Keratinocyte (primary cell): ENCODE results near the gene GPC4. TPM values are rescaled to one million over a fixed set of nuclear protein-coding genes. Genes with fewer than 3 reads are reported as not detected.

ENCODE experiments used
- DNase-seq: peaks from one replicate; pipeline ENCODE4 v3.0.0-alpha.2; 2011; ENCODE audit warnings: low read depth, missing footprints, low spot score
- FAIRE-seq: peaks from 2 replicates; lab custom pipeline; 2011; peaks lifted over from hg19 to GRCh38; lab: Jason Lieb, UNC
- H2AFZ ChIP-seq: 2 replicates; pipeline ENCODE4 v1.6.0; 2012; ENCODE audit warnings: low read length, control low read depth, inconsistent platforms; ENCODE audit not compliant: control insufficient read depth
- H3K27ac ChIP-seq: 2 replicates; pipeline ENCODE4 v1.5.1; 2011; ENCODE audit warnings: low read length; ENCODE audit not compliant: control insufficient read depth, insufficient read depth
- H3K27me3 ChIP-seq: 3 replicates; pipeline ENCODE4 v1.6.0; 2011; ENCODE audit warnings: low read length; ENCODE audit not compliant: control insufficient read depth, insufficient read depth; ENCODE audit errors: extremely low read depth
- H3K36me3 ChIP-seq, 2 experiments: 2 replicates in 1 of 2; 3 replicates in 1 of 2; pipeline ENCODE4 v1.5.1; 2011; ENCODE audit warnings: low read length in 2 of 2, mild to moderate bottlenecking in 1 of 2; ENCODE audit not compliant: control insufficient read depth in 2 of 2, insufficient read depth in 2 of 2; ENCODE audit errors: extremely low read depth in 1 of 2
- H3K4me1 ChIP-seq: 3 replicates; pipeline ENCODE4 v1.5.1; 2011; ENCODE audit warnings: low read length; ENCODE audit not compliant: control insufficient read depth, insufficient read depth; ENCODE audit errors: extremely low read depth
- H3K4me2 ChIP-seq: 3 replicates; pipeline ENCODE4 v1.6.0; 2011; ENCODE audit warnings: low read depth, low read length; ENCODE audit not compliant: control insufficient read depth, insufficient read depth; ENCODE audit errors: extremely low read depth
- H3K4me3 ChIP-seq, 3 experiments: fragments of 200-600 bp in 1 of 3; sonication (generic) in 1 of 3; 2 replicates in 2 of 3; 3 replicates in 1 of 3; pipeline ENCODE4 v1.5.1; 2011 to 2016; ENCODE audit warnings: low read length in 3 of 3, mild to moderate bottlenecking in 3 of 3, control low read depth in 2 of 3, inconsistent platforms in 1 of 3, low read depth in 1 of 3, mixed read lengths in 1 of 3, mixed run types in 1 of 3, moderate library complexity in 1 of 3; ENCODE audit not compliant: control insufficient read depth in 2 of 3, insufficient read depth in 2 of 3; ENCODE audit errors: extremely low read depth in 1 of 3
- H3K79me2 ChIP-seq: 2 replicates; pipeline ENCODE4 v1.6.0; 2012; ENCODE audit warnings: low read length; ENCODE audit not compliant: control insufficient read depth, insufficient read depth
- H3K9ac ChIP-seq: 3 replicates; pipeline ENCODE4 v1.6.0; 2011; ENCODE audit warnings: low read length; ENCODE audit not compliant: control insufficient read depth, insufficient read depth; ENCODE audit errors: extremely low read depth
- H3K9me1 ChIP-seq: 3 replicates; pipeline ENCODE4 v1.6.0; 2011; ENCODE audit warnings: low read length; ENCODE audit not compliant: control insufficient read depth, insufficient read depth; ENCODE audit errors: extremely low read depth
- H3K9me3 ChIP-seq: 2 replicates; pipeline ENCODE4 v1.5.1; 2012; ENCODE audit warnings: low read depth, low read length; ENCODE audit not compliant: control insufficient read depth
- H4K20me1 ChIP-seq: 3 replicates; pipeline ENCODE4 v1.6.0; 2011; ENCODE audit warnings: low read length; ENCODE audit not compliant: control insufficient read depth, insufficient read depth; ENCODE audit errors: extremely low read depth
- CTCF ChIP-seq, 3 experiments: IDR thresholded peaks in 1 of 3; conservative IDR thresholded peaks in 1 of 3; optimal IDR thresholded peaks in 1 of 3; 2 replicates in 2 of 3; 3 replicates in 1 of 3; pipeline versions ENCODE3 to v1.5.1; 2011; ENCODE audit warnings: low read length in 3 of 3, mild to moderate bottlenecking in 3 of 3, moderate library complexity in 2 of 3, control low read depth in 1 of 3, inconsistent platforms in 1 of 3; ENCODE audit not compliant: insufficient read depth in 2 of 3; ENCODE audit errors: extremely low read depth in 1 of 3
- EZH2 ChIP-seq: IDR thresholded peaks from one replicate; pipeline ENCODE4 v1.6.1; 2012; ENCODE audit warnings: inconsistent platforms, mild to moderate bottlenecking, low read length, moderate library complexity
- dilution Hi-C: fragments of 300-500 bp; cut with MboI; formaldehyde crosslinking; loops from one replicate; pipeline ENCODE4 v1.7.0; 2020; ENCODE audit warnings: low sequenced_read_pairs; ENCODE audit not compliant: extremely low pct_ligation_motif_present
- polyA plus RNA-seq, 5 experiments: library from polyadenylated mRNA; depleted of rRNA in 3 of 5; stranded (reverse) in 3 of 5; stranded (forward) in 1 of 5; unstranded in 1 of 5; fragments of >200 nt; gene quantifications; 1 replicate in 1 of 5; 2 replicates in 3 of 5; 3 replicates in 1 of 5; pipeline versions ENCODE4 v1.2.1 to v1.2.3, GENCODE V29; 2011 to 2012; ENCODE audit warnings: missing spikeins in 2 of 5, low read depth in 1 of 5, low replicate concordance in 1 of 5

Gene GPC4
- polyA plus RNA-seq, 1 donor (not counting 4 experiments of a cell fraction or from before 2014, with no cell fraction given): 0.76 TPM

DNA sequence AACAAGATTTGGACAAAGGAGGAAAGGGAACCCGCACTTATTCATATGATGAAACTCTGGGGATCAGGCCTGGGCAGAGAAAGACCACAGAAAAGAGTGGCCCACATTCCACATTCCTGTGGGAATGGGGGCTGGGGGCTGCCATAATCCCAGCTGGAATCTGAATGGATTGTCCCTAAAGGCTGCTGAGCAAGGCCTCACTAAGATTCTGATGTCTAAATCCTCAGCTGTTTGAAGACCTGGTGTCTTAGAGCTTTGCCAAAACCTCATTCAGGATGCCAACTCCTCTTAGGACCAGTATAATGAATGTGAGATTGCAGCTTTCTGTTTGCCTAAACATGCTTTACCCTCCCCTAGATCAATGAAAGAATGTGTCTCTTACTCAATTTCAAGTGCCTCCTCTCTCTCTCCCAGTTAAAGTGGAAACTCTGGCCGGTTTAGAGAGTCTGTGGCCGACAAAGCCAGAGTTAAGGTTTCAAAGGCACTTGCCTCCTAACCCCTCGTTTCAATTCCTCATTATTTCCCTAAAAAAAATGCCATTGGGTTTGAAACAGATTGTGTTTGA, 33.3 kb upstream of the GPC4 start:
- dilution Hi-C loops: no loop called here
- no peaks in the 10 kb centered on the region for H3K79me2 ChIP-seq
- H3K36me3 ChIP-seq: no peaks in the 10 kb centered on the region
- no peak for TF ChIP-seq EZH2
- TF ChIP-seq CTCF (optimal IDR thresholded peaks at IDR 0.05 in 1 of 3, IDR thresholded peaks at IDR 0.05 in 1 of 3, conservative IDR thresholded peaks at IDR 0.05 in 1 of 3; ENCODE audit: extremely low read depth in 1 of 3, insufficient read depth in 2 of 3, low read length in 3 of 3): no peak
- no peaks in the 10 kb centered on the region for H3K9me1 ChIP-seq
- peak; percentile 29 for FAIRE-seq
- H3K4me1 ChIP-seq: no peaks in the 10 kb centered on the region
- peak overlapping the region; percentile 10 for H2AFZ ChIP-seq
- no peak overlapping the region for H3K27ac ChIP-seq
- H3K4me2 ChIP-seq: no peak overlapping the region
- no peaks in the 10 kb centered on the region for H3K27me3 ChIP-seq
- H3K9ac ChIP-seq: no peak overlapping the region
- no peak overlapping the region for H3K4me3 ChIP-seq
- no peaks in the 10 kb centered on the region for H3K9me3 ChIP-seq
- no peaks in the 10 kb centered on the region for H4K20me1 ChIP-seq
- no peak for DNase-seq

DNA sequence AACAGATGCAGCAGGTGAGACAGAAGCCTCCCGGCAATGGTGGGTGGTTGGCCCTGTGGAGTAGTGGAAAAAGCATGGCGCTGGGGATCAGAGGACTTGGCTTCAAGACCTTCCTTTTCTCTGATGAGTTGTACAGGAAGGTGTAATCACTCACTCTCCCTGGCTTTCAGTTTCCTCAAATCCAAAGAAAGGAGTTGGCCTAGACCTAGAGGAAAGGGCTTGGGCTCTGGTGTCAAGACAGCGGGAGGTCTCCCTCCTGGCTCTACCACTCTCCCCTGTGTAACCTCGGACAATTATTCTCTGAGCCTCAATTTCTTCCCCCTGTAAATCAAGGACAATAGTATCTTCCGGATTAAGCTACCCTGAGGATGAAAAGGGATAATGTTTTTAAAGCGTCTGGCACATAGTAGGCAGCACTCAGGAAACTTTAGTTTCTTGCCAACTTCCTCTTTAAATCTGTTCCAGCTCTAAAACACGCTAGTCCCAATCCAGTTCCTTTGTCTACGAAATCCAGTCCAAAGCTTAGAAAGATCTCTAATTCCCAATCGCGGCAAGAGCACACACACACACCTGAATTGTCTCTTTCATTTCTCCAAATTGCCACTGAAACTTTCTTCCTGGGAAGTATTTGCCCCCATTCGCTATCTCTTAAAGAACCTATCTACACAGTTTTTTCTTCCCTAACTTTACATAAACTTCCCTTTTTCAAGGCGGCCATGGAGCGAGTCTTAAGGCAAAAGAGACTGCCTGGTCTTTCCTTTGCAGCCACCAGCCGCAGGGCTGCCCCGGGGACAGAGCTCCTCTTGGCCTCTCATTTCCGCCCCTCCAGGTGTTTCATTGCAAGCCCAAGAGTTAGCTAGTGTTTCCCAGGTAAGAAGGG, 29.9 kb upstream of the GPC4 start:
- H3K9me1 ChIP-seq: no peaks in the 10 kb centered on the region
- H3K79me2 ChIP-seq: no peaks in the 10 kb centered on the region
- no peaks in the 10 kb centered on the region for H3K36me3 ChIP-seq
- DNase-seq (no peak), FAIRE-seq (no peak)
- no peak overlapping the region for H3K9ac ChIP-seq
- H3K4me1 ChIP-seq: no peaks in the 10 kb centered on the region
- H3K4me2 ChIP-seq: peak overlapping the region; percentile 60
- dilution Hi-C loops: no loop called here
- no peaks in the 10 kb centered on the region for H3K27me3 ChIP-seq
- peak overlapping the region in 1 of 3 experiments; percentile 61 for H3K4me3 ChIP-seq
- H2AFZ ChIP-seq: peak overlapping the region; percentile 63
- H3K27ac ChIP-seq: no peak overlapping the region
- H4K20me1 ChIP-seq: no peaks in the 10 kb centered on the region
- TF ChIP-seq CTCF (optimal IDR thresholded peaks at IDR 0.05 in 1 of 3, IDR thresholded peaks at IDR 0.05 in 1 of 3, conservative IDR thresholded peaks at IDR 0.05 in 1 of 3; ENCODE audit: extremely low read depth in 1 of 3, insufficient read depth in 2 of 3, low read length in 3 of 3) (no peak), EZH2 (no peak)
- no peaks in the 10 kb centered on the region for H3K9me3 ChIP-seq
